HG03196 (cell line): ENCODE data around the gene TMED4.
"Not testable (repeated sequence)": the region's sequence is repeated elsewhere in the genome, so short reads cannot be mapped to it uniquely, and the experiment has no call there.

Source experiments
- ATAC-seq: cut with Tn5 transposase; IDR thresholded peaks from one replicate; pipeline ENCODE4 v1.9.1; 2021; ENCODE audit not compliant: unreplicated experiment

Gene TMED4

GRCh38 chr7:44569959-44570358 is 12.1 kb downstream of the TMED4 start:
- no peak for ATAC-seq

- ATAC-seq, result no peak
Measured at GRCh38 chr7:44568771-44569560, 13.1 kb downstream of the TMED4 start.

DNA sequence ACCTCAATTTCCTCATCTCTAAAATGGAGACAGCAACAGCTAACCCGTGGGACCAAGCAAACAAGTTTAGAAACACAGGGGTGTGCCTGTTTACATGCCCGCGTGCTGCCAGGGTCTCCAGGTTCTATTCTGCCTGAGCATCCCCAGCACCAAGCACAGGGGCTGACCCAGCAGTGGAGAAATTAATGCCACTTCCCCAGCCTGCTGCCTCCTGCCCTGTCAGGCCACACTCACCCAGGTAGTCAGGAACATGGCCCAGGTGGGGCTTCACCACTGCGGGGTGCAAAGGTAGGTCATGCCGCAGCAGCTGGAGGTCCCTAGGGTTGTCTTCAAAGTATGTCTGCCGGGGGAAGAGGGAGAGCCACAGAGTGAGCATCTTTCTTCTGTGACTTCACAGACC is 14.1 kb downstream of the TMED4 start:
- ATAC-seq, result no peak

DNA sequence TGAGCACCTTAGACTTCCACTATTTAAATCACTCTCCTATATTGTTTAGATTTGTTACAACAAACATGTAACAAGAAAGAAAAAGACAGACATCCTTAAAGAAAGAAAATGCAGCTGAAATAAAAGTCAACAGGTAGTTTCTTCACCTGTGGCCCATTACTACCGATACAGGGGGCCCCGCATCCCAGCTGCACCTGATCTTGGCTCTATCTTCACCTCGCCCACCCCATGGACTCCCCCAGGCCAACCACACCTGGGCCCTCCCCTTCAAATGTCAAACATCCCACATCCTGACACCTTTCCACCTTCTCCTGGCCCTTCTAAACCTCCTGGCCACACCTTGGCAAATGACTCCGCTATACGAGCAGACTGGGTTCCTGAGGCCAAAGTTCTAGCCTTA is 15.4 kb downstream of the TMED4 start:
- no peak for ATAC-seq

GRCh38 chr7:44565795-44566559 is 16.1 kb downstream of the TMED4 start:
- peak; percentile 21 for ATAC-seq

GRCh38 chr7:44565097-44565794 is 16.8 kb downstream of the TMED4 start:
- ATAC-seq, result peak; percentile 63

GRCh38 chr7:44564606-44565005 is 17.4 kb downstream of the TMED4 start:
- no peak for ATAC-seq

DNA sequence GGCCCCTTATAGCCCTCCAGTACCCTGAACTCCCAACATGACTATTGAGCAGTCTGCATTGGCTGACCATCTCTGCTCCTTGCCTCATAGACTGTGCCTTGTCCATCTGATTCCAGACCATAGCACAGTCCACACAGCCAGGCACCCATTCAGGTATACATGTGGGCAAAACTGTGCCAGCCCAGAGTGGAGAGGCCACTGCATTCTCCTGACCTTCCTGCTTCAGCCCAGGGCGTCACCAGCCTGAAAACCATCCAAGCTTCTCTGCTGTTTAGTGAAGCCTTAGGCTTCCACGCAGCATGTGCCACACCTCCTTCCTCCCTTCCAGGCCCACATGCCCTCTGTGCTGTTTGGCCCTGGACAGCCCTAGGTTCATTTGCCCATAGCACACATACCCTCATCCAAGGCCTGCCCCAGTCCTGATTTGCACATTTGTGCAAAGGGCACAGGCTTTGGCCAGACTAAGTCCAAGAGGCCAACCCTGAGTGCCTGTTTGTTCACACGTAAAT is 18.8 kb downstream of the TMED4 start:
- ATAC-seq, result no peak

- not testable (repeated sequence) for ATAC-seq
Measured at GRCh38 chr7:44562622-44562962, 19.4 kb downstream of the TMED4 start.

GRCh38 chr7:44561962-44562621 is 19.9 kb downstream of the TMED4 start:
- ATAC-seq, result no peak

- no peak for ATAC-seq
Measured at GRCh38 chr7:44561481-44561880, 20.6 kb downstream of the TMED4 start.

GRCh38 chr7:44559485-44559884 is 22.5 kb downstream of the TMED4 start:
- ATAC-seq, result no peak

GRCh38 chr7:44557485-44557884 is 24.5 kb downstream of the TMED4 start:
- ATAC-seq, result no peak

- ATAC-seq, result no peak
Measured at GRCh38 chr7:44555350-44555749, 26.7 kb downstream of the TMED4 start.

DNA sequence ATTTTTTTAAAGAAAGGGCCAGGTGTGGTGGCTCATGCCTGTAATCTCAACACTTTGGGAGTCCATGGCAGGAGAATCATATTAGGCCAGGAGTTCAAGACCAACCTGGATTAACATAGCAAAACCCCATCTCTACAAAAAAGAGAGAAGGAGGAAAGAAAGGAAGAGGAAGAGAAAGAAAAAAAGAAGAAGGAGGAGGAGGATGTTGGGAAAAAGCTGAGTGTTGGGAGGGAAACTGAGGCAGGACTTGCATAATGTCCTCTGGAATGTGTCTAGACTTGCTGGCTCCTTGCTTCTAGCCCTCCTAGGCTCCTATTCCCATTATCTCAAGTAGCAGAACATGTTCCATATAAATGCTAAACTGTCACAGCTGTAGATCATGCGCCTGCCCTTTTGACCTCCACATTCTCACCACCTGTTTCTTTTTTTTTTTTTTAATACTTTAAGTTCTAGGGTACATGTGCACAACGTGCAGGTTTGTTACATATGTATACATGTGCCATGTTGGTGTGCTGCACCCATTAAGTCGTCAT is 29.5 kb downstream of the TMED4 start:
- ATAC-seq, result not testable (repeated sequence)

- ATAC-seq, result no peak
Measured at GRCh38 chr7:44549457-44549856, 32.6 kb downstream of the TMED4 start.

- no peak for ATAC-seq
Measured at GRCh38 chr7:44548893-44549292, 33.1 kb downstream of the TMED4 start.

- ATAC-seq, result no peak
Measured at GRCh38 chr7:44547536-44548231, 34.3 kb downstream of the TMED4 start.

DNA sequence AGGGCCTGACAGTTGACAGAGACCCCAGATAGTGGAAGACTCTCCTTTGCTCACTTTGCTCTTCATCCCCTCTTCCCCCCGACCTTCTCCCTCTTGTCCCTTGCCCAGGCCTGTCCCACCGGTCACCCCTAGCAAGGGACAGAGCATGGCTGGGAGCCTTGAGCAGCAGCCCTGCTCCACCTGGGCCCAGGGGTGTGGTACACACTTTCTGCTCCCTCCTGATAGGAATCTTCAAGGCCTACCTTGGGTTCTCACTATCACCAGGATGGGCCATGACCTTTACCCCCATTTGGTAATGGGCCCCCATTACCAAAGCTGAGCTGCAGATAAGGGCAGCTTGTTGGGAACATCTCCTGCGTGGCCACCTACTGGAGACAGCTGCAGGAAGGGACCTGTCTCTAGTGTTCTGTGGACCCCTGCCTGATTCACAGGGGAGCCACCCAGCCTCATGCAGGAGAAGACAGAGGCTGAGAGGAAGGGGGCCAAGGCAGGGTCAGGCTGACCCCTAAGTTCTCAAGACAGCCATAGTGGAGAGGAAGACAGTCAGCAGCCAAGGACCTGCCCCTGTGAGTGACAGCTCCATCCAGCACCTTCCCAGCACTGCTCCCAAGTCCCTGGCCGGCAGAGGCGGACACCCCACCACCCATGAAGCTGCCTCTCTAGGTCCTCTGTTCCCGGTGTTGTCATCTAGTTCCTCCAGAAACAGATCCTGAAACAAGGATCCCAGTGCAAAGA is 40.0 kb downstream of the TMED4 start:
- ATAC-seq, result no peak
